Ovary (tissue), 9 donors: Measurements from ENCODE around the gene CTDP1. TPM values are rescaled to one million over a fixed set of nuclear protein-coding genes. Genes with fewer than 3 reads are reported as not detected.

Source experiments
- DNase-seq, 5 donors: peaks; one replicate each; pipeline ENCODE4 v3.0.0-alpha.2; 2019 to 2020
- H3K27ac ChIP-seq, 2 donors: fragments of 200-600 bp; one replicate each; pipeline versions ENCODE4 v1.5.1 to v1.8.0; 2019 to 2022
- H3K27me3 ChIP-seq: fragments of 200-600 bp; one replicate; pipeline ENCODE4 v1.8.0; 2022
- H3K36me3 ChIP-seq: fragments of 200-600 bp; sonication (generic); one replicate; pipeline ENCODE4 v1.5.1; 2019
- H3K4me1 ChIP-seq: one replicate; pipeline ENCODE4 v1.8.1; 2013; ENCODE audit warnings: mild to moderate bottlenecking, moderate library complexity; ENCODE audit not compliant: insufficient read depth
- H3K4me3 ChIP-seq: fragments of 200-600 bp; sonication (generic); one replicate; pipeline ENCODE4 v1.5.1; 2017
- H3K9me3 ChIP-seq, 2 donors: fragments of 200-600 bp in 1 of 2; sonication (generic) in 1 of 2; one replicate each; pipeline versions ENCODE4 v1.5.1 to v1.8.1; 2013 to 2019; ENCODE audit warnings: mild to moderate bottlenecking in 1 of 2, moderate library complexity in 1 of 2
- EP300 ChIP-seq: sonication (generic); formaldehyde crosslinking; IDR thresholded peaks from one replicate; pipeline ENCODE4 v1.6.1; 2017; ENCODE audit warnings: antibody characterized with exemption
- POLR2A ChIP-seq: fragments of 450-650 bp; IDR thresholded peaks from one replicate; pipeline ENCODE4 v1.6.1; 2017; ENCODE audit warnings: antibody characterized with exemption, mild to moderate bottlenecking, moderate library complexity
- WGBS, 3 donors: extraction: QIAGEN DNeasy Blood & Tissue Kit in 1 of 3; methylation state at CpG; one replicate each; pipeline versions ENCODE4 v1.1.5 to v1.1.7; 2013 to 2017; 5-methylcytosine and 5-hydroxymethylcytosine counted together
- intact Hi-C, 4 donors: fragments of 100-400 bp; cut with DNase I; formaldehyde crosslinking; loops; one replicate each; pipeline versions ENCODE4 v1.11.0 to v1.15.1; 2022 to 2023
- polyA plus RNA-seq, 2 donors: library from polyadenylated mRNA; stranded (reverse); fragments of 200-250 nt in 1 of 2; fragments of 350-450 nt in 1 of 2; fragmentation: Illumina TruSeq in 1 of 2; extraction: RNeasy Lipid Tissue Mini Kit (QIAGEN cat#74804) in 1 of 2; gene quantifications; one replicate each; pipeline ENCODE4 v1.2.3, GENCODE V29; 2013 to 2014
- total RNA-seq, 7 donors: library from RNA; depleted of rRNA in 2 of 7; stranded (reverse); fragments of >200 nt in 2 of 7; fragmentation: NEBNext Ultra II Directional in 3 of 7; extraction: Animal tissue kit (Norgen Biotek cat#: 25700) in 3 of 7; gene quantifications; one replicate each; pipeline versions ENCODE4 v1.1.0 to v1.2.4, GENCODE V29; 2016 to 2023
- TF ChIP-seq, protein P1 (sequence below), 3 donors: fragments of 450-650 bp in 2 of 3; fragments of 200-600 bp in 1 of 3; IDR thresholded peaks; one replicate each; pipeline versions ENCODE4 v1.5.1 to v1.8.0; 2016 to 2022; ENCODE audit warnings: antibody characterized with exemption in 3 of 3, mild to moderate bottlenecking in 1 of 3
- donor health status: DM: no; HTN: no; CAD: no; lungs with moderate emphysema.
- donor health status: DM: no; HTN: no; CAD: no.
- donor health status: Bipolar disorder and iron deficiency.
- donor health status: DM: yes; HTN: yes; CAD: no.
- donor health status: DM: no; HTN: no; CAD: no.
- donor health status: DM: yes; HTN: yes; CAD: no.

The CTDP1 gene
- total and polyA plus RNA-seq, 9 donors: 2.5 to 15.2 (median 11.2) TPM

DNA sequence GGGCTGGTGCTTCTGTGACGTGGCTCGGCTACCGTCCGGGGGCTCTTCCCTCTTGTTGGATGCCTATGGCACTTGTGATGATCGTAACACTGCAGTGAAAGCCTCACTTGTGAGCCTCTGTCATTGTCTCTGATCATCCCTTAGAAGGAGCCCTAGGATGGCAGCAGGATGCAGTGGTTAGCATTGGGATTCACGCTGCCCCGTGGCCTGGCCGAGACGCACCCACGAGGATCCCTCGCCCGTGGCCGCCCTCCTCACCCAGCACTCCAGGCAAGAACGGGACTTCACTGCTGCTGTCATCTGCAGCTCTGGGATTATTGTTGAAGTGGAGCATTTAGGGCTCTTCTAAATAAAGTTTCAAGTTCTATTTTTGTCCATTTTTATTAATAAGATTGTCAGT lies 46.8 kb upstream of the CTDP1 start:
- Histone ChIP-seq H3K36me3 (no peaks in the 10 kb centered on the region), H3K27me3 (no peaks in the 10 kb centered on the region), H3K4me3 (no peak overlapping the region), H3K27ac (no peak overlapping the region), H3K4me1 (no peaks in the 10 kb centered on the region), H3K9me3 (no peaks in the 10 kb centered on the region)
- no peak for TF ChIP-seq POLR2A
- no peak for TF ChIP-seq EP300
- intact Hi-C loops: no loop called here
- DNase-seq: no peak
- 87 to 92% (median 91%) methylated on average over 14 of the region's 14 CpGs for WGBS, 3 donors

DNA sequence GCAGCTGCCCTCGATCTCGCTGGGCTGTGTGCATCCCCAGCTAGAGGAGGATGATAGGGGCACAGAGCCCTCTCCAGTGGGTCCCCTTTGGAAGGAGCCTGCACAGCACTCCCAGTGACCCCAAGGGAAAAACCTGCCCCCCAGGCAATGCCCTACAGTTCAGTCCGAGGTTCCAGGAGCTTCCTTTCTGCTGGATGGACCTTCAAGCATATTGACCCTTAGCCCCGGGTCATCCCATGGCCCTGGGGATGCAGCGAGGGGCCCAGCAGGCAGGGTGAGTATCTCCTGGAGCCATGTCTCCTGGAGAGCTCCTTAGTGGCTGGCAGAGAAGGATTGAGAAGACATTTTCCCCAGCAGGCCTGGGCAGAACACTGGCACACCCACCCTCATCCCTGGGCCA lies 45.4 kb upstream of the CTDP1 start:
- no peak for DNase-seq
- intact Hi-C loops: no loop called here
- TF ChIP-seq, protein P1, sequence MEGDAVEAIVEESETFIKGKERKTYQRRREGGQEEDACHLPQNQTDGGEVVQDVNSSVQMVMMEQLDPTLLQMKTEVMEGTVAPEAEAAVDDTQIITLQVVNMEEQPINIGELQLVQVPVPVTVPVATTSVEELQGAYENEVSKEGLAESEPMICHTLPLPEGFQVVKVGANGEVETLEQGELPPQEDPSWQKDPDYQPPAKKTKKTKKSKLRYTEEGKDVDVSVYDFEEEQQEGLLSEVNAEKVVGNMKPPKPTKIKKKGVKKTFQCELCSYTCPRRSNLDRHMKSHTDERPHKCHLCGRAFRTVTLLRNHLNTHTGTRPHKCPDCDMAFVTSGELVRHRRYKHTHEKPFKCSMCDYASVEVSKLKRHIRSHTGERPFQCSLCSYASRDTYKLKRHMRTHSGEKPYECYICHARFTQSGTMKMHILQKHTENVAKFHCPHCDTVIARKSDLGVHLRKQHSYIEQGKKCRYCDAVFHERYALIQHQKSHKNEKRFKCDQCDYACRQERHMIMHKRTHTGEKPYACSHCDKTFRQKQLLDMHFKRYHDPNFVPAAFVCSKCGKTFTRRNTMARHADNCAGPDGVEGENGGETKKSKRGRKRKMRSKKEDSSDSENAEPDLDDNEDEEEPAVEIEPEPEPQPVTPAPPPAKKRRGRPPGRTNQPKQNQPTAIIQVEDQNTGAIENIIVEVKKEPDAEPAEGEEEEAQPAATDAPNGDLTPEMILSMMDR (IDR thresholded peaks at IDR 0.05): no peak
- Histone ChIP-seq H3K36me3 (no peaks in the 10 kb centered on the region), H3K9me3 (no peaks in the 10 kb centered on the region), H3K4me3 (no peak overlapping the region), H3K27ac (no peak overlapping the region), H3K27me3 (no peaks in the 10 kb centered on the region), H3K4me1 (no peaks in the 10 kb centered on the region)
- WGBS, 3 donors: 90 to 93% (median 91%) methylated on average over 5 of the region's 5 CpGs

DNA sequence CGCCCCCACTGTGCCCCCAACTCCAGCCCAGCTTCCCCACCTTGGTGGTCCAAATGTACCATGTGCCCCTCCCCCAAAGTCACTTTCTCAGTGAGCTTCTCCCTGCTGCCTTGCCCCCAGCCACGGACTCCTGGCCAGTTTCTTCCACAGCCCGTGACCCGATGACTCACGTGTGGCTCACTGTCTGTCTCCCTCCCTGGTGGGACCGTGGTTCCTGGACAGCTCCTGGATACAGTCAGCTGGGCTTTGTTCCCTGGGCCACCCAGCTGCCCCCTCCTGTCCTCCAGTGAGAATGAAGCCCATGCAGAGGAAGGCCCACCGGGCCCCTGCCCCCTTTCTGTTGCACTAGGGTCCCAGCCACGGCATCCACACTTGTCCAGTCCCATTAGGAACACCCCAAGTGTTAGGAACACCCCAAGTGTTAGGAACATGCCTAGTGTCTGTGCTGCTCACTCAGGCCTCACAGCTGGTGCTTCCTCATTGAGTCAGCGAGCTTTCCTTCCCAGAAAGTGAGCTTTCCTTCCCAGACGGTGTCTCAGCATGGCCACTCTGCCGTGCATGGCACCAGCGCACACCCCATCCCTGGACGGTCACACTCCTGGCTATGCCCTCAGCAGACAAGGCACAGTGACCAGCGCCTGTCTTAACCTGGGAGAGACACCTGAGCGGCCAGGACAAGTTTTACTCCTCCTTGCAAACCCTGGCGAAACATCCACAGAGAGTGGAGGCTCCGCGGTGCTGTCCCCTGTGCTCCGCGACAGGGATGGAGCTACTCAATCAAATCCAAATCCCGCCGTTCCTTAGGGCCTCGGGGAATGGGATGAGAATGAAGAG lies 44.8 kb upstream of the CTDP1 start:
- intact Hi-C loops: no loop called here
- no peak overlapping the region for H3K4me3 ChIP-seq
- H3K4me1 ChIP-seq: no peaks in the 10 kb centered on the region
- no peak overlapping the region for H3K27ac ChIP-seq
- no peak for DNase-seq
- 85 to 88% (median 86%) methylated on average over 21 to 23 of the region's 23 CpGs for WGBS, 3 donors
- TF ChIP-seq POLR2A: no peak
- no peak for TF ChIP-seq EP300
- TF ChIP-seq, protein P1 (IDR thresholded peaks at IDR 0.05): no peak
- no peaks in the 10 kb centered on the region for H3K9me3 ChIP-seq
- H3K27me3 ChIP-seq: no peaks in the 10 kb centered on the region
- no peaks in the 10 kb centered on the region for H3K36me3 ChIP-seq

DNA sequence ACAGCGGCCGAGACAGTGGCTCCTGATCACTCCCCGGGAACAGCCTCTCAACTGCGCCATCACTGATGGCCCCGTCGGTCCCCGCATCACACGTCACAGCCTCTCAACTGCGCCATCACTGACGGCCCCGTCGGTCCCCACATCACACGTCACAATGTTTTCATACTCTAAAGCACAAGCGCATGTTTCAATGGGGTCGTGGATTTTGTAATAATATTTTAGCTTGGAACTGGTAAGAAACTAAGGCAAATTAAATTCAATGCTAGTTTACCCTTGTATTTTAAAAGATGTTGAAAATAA lies 44.2 kb upstream of the CTDP1 start:
- TF ChIP-seq, protein P1 (IDR thresholded peaks at IDR 0.05): no peak
- TF ChIP-seq EP300 (no peak), POLR2A (no peak)
- no peak overlapping the region for H3K27ac ChIP-seq
- intact Hi-C loops: no loop called here
- H3K9me3 ChIP-seq: no peaks in the 10 kb centered on the region
- WGBS, 3 donors: 90 to 95% (median 94%) methylated on average over 15 of the region's 15 CpGs
- H3K36me3 ChIP-seq: no peaks in the 10 kb centered on the region
- H3K4me1 ChIP-seq: no peaks in the 10 kb centered on the region
- no peaks in the 10 kb centered on the region for H3K27me3 ChIP-seq
- no peak for DNase-seq
- H3K4me3 ChIP-seq: no peak overlapping the region

DNA sequence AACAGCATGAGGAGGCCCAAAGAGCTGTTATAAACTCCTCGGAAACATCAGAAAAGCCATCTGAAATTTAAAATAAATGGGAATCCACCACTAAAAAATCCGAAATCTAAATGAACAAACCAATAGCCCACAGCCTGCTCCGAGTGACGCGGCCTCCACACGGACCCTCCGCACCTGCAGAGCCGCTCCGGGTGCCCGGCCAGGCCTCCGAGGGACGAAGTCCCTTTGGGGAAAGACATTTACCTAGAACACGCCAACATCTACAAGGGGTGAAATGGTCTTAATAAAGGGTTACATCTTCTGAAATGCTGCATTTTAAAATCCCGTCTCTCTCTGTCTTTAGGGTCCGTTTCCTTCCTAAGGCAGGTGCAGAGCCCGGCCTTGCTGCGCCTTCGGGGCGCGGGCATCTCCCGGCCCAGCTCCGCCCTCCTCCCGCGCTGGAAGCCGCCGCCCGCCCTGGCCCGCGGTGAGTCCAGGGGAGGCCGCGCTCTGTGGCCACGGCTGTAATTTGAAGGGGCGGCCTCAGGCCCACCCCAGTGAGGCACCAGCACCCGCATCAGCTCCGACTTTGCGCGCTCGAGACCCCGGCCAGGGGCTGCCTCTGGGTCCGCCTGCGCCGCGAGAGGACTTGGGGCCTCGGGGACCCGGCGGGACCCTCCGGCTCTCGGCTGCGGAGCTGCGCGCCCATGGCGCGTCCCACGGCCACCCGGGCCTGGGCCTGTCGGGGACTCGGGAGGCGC lies 42.3 kb upstream of the CTDP1 start:
- no peaks in the 10 kb centered on the region for H3K36me3 ChIP-seq
- no peak overlapping the region for H3K4me3 ChIP-seq
- no peak for DNase-seq
- 19 to 48% (median 34%) methylated on average over 39 to 58 of the region's 58 CpGs for WGBS, 3 donors
- no peaks in the 10 kb centered on the region for H3K9me3 ChIP-seq
- no peaks in the 10 kb centered on the region for H3K27me3 ChIP-seq
- no peak overlapping the region for H3K27ac ChIP-seq
- TF ChIP-seq EP300 (no peak), POLR2A (no peak)
- TF ChIP-seq, protein P1 (IDR thresholded peaks at IDR 0.05): no peak
- intact Hi-C loops: no loop called here
- no peaks in the 10 kb centered on the region for H3K4me1 ChIP-seq
